GM12891 (cell line): Measurements from ENCODE around the gene GRM7.

Experiments
- POLR2A ChIP-seq: IDR thresholded peaks from 2 replicates; pipeline ENCODE4 v1.6.1; 2011; ENCODE audit warnings: low read depth, low read length, control low read depth
- POLR2AphosphoS5 ChIP-seq: IDR thresholded peaks from 2 replicates; pipeline ENCODE4 v1.6.1; 2011; ENCODE audit warnings: low read depth, low read length, control low read depth
- SPI1 ChIP-seq: IDR thresholded peaks from 2 replicates; pipeline ENCODE4 v1.6.1; 2011; ENCODE audit warnings: low read depth, low read length, control low read depth
- TAF1 ChIP-seq: IDR thresholded peaks from 2 replicates; pipeline ENCODE4 v1.6.1; 2011; ENCODE audit warnings: low read depth, low read length, control low read depth

- TF ChIP-seq TAF1, result no peak
- no peak for TF ChIP-seq POLR2AphosphoS5
- TF ChIP-seq POLR2A, result no peak
- TF ChIP-seq SPI1, result peak; percentile 98
These were observed 586.4 kb downstream of the GRM7 start for GRCh38 chr3:7447197-7447769.
